Activated T-cell treated with anti-CD3 and anti-CD28 coated beads, Interleukin-2, amount 50 U/mL, for 4 hours (primary cell): ENCODE results near the gene NUP35. TPM values are rescaled to one million over a fixed set of nuclear protein-coding genes. Genes with fewer than 3 reads are reported as not detected.

Source experiments
- ATAC-seq, 2 donors: fragments of 200-7000 bp; cut with Tn5 transposase; one replicate each; pipeline ENCODE4 v1.10.0; 2021
- DNase-seq: peaks from one replicate; pipeline ENCODE4 v3.0.0-alpha.2; 2020
- H3K27me3 Mint-ChIP-seq: one replicate; pipeline ENCODE4 v1.8.0; 2021; ENCODE audit warnings: low read depth, mixed read lengths
- H3K36me3 Mint-ChIP-seq: one replicate; pipeline ENCODE4 v1.8.0; 2022; ENCODE audit warnings: mixed read lengths; ENCODE audit not compliant: insufficient read depth
- H3K4me1 Mint-ChIP-seq: one replicate; pipeline ENCODE4 v1.8.0; 2021; ENCODE audit warnings: low read depth, mixed read lengths
- H3K4me3 Mint-ChIP-seq: one replicate; pipeline ENCODE4 v1.8.0; 2021; ENCODE audit warnings: mild to moderate bottlenecking, moderate library complexity, mixed read lengths
- H3K9me3 Mint-ChIP-seq: one replicate; pipeline ENCODE4 v1.8.0; 2021; ENCODE audit warnings: mixed read lengths
- total RNA-seq, 3 donors: library from RNA; stranded (reverse); gene quantifications; one replicate each; pipeline ENCODE4 v1.2.1, GENCODE V29; 2021

Gene NUP35, protein sequence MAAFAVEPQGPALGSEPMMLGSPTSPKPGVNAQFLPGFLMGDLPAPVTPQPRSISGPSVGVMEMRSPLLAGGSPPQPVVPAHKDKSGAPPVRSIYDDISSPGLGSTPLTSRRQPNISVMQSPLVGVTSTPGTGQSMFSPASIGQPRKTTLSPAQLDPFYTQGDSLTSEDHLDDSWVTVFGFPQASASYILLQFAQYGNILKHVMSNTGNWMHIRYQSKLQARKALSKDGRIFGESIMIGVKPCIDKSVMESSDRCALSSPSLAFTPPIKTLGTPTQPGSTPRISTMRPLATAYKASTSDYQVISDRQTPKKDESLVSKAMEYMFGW
- 10 to 100 TPM; 55.0 to 61.9 (median 60.5) TPM for total RNA-seq

GRCh38 chr2:183124222-183124956 lies at the start of gene NUP35:
TSS of gene NUP35 (plus strand) at chr2:183124443. CDS start at chr2:183124458, 15 bp downstream.
- Mint-ChIP-seq H3K27me3 (peaks cover 3% of the 10 kb centered on the region), H3K36me3 (peaks cover 6% of the 10 kb centered on the region), H3K9me3 (no peaks in the 10 kb centered on the region), H3K4me3 (peak within 1 kb of the TSS; percentile 96), H3K4me1 (peaks cover 31% of the 10 kb centered on the region)
- ATAC-seq (peak; percentile 95), DNase-seq (peak; percentile 79)

DNA sequence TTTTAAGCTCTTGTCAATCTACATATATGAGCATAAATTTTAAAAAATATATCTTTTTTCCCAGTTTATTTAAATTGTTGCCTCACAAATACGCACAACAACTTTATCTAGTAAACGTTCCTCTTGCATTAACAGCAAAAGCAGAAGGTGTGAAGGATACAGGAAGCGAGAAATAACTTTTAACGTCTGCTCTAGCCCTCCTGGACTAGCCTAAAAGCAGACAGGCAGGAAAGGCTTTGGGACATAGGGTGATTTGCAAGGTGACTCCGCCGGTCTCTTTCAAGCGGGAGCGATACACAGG lies 46.1 kb upstream of the NUP35 start:
- H3K27me3 Mint-ChIP-seq: no peaks in the 10 kb centered on the region
- ATAC-seq (peak; percentile 38 to 39), DNase-seq (no peak)
- no peaks in the 10 kb centered on the region for H3K36me3 Mint-ChIP-seq
- no peaks in the 10 kb centered on the region for H3K9me3 Mint-ChIP-seq
- H3K4me3 Mint-ChIP-seq: peak overlapping the region; percentile 89
- peaks cover 9% of the 10 kb centered on the region for H3K4me1 Mint-ChIP-seq

DNA sequence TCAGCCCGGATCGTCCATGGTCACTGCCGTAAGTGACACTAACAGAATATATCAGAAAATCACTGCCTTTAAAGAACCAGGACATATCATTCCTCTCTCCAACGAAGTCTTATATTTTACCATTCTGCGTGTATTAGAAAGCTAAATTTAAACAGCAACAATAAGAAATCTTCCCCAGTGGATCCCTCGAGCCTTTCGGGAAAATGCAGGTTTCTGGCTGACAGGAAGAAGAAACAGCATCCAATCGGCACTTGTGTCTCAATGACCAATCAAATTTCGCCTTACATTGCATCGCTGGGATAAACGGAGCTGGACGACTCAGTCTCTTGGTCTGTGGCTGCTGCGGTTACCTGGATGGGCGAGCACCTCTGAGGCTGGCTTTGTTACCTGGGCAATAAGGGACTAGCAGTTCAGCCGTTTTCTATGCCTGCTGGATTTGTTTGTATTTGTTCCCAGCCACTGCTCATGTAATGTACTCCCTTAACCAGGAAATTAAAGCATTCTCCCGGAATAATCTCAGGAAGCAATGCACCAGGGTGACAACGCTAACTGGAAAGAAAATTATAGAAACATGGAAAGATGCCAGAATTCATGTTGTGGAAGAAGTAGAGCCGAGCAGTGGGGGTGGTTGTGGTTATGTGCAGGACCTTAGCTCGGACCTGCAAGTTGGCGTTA lies 45.6 kb upstream of the NUP35 start, which contains the start of gene DUSP19:
TSS of gene DUSP19 (plus strand) at position 284 of the 675 bp plus-strand sequence. CDS start at position 471, 187 bp downstream.
- Mint-ChIP-seq H3K27me3 (no peaks in the 10 kb centered on the region), H3K9me3 (no peaks in the 10 kb centered on the region), H3K4me3 (peak within 1 kb of the TSS; percentile 89), H3K36me3 (no peaks in the 10 kb centered on the region), H3K4me1 (peaks cover 9% of the 10 kb centered on the region)
- peak; percentile 89 to 90 for ATAC-seq
- peak; percentile 80 for DNase-seq

DNA sequence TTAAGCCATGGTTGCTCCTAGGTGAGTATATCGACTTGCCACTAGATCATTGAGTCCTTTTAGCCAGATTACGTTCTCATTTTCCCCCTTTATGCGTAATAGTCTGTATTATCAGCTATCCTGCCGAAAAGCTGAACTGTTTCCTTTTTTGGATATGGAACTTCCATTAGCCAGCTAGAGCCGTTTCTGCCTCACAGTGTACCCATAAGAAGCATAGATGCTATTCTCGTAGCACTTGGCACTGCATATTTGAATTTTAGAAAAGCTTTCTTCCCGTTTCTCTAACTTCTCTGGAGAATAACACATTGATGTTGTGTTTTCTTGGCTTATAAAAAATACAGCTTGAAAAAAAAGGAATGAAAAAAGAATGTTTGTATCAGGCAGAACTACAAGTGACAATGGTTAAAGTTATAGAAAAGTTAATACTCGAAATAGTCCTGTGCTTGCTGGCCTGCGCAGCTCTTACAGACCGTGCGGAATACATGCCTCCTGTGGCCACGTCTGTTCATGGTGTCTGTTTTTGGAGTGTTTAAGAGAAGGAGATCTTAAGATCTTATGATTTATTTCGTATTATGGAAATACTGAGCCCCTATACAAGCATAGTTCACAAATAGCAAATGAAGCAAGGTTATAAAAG lies 45.0 kb upstream of the NUP35 start:
- Mint-ChIP-seq H3K4me1 (peaks cover 9% of the 10 kb centered on the region), H3K36me3 (no peaks in the 10 kb centered on the region), H3K9me3 (no peaks in the 10 kb centered on the region), H3K27me3 (no peaks in the 10 kb centered on the region), H3K4me3 (peak overlapping the region; percentile 89)
- ATAC-seq: peak; percentile 21 to 35
- no peak for DNase-seq

GRCh38 chr2:183081911-183082310 lies 42.3 kb upstream of the NUP35 start:
- Mint-ChIP-seq H3K36me3 (no peaks in the 10 kb centered on the region), H3K4me1 (peaks cover 9% of the 10 kb centered on the region), H3K4me3 (no peak overlapping the region), H3K27me3 (no peaks in the 10 kb centered on the region), H3K9me3 (no peaks in the 10 kb centered on the region)
- DNase-seq (no peak), ATAC-seq (no peak)

- H3K27me3 Mint-ChIP-seq: no peaks in the 10 kb centered on the region
- no peak for ATAC-seq
- H3K4me1 Mint-ChIP-seq: no peaks in the 10 kb centered on the region
- peaks cover 6% of the 10 kb centered on the region for H3K36me3 Mint-ChIP-seq
- H3K9me3 Mint-ChIP-seq: no peaks in the 10 kb centered on the region
- H3K4me3 Mint-ChIP-seq: no peak overlapping the region
- DNase-seq: no peak
Observed at GRCh38 chr2:183088061-183088460, 36.2 kb upstream of the NUP35 start.

GRCh38 chr2:183089192-183089851 lies 34.9 kb upstream of the NUP35 start:
- no peak for DNase-seq
- no peaks in the 10 kb centered on the region for H3K27me3 Mint-ChIP-seq
- no peak overlapping the region for H3K4me3 Mint-ChIP-seq
- H3K9me3 Mint-ChIP-seq: no peaks in the 10 kb centered on the region
- H3K36me3 Mint-ChIP-seq: peaks cover 6% of the 10 kb centered on the region
- ATAC-seq: no peak
- H3K4me1 Mint-ChIP-seq: no peaks in the 10 kb centered on the region

DNA sequence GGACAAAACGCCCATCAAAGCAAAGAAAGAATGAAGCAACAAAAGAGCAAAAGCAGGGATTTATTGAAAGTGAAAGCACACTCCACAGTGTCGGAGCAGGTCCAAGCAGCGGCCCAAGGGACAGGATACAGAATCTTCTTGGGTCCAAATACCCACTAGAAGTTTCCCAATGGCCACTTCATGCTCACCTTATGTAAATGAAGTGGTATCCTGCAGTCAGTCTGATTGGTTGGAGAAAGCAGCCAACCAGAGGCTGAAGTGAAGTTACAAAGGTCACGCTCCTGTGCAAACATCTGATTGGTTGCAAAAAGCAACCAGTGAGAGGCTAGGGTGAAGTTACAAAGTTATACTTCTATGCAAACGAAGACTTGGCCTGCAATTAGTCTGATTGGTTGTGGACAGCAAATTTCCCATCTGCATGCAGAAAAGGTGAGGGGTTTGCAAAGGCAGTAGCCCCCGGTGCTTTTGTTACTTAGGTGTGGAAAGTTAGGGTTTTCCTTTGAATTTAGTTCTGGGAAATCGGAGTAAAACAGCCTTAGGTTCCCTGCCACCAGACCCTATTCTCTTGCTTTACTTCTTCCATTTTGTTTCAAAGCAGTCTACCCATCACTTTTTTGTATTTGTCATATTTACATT lies 32.8 kb upstream of the NUP35 start:
- Mint-ChIP-seq H3K9me3 (no peaks in the 10 kb centered on the region), H3K36me3 (peaks cover 6% of the 10 kb centered on the region), H3K4me3 (no peak overlapping the region), H3K27me3 (no peaks in the 10 kb centered on the region), H3K4me1 (no peaks in the 10 kb centered on the region)
- DNase-seq (no peak), ATAC-seq (no peak)

- no peak for ATAC-seq
- Mint-ChIP-seq H3K4me1 (no peaks in the 10 kb centered on the region), H3K9me3 (no peaks in the 10 kb centered on the region), H3K4me3 (no peak overlapping the region), H3K27me3 (no peaks in the 10 kb centered on the region), H3K36me3 (peaks cover 8% of the 10 kb centered on the region)
- DNase-seq: no peak
Observed at GRCh38 chr2:183091954-183092345, 32.3 kb upstream of the NUP35 start.

DNA sequence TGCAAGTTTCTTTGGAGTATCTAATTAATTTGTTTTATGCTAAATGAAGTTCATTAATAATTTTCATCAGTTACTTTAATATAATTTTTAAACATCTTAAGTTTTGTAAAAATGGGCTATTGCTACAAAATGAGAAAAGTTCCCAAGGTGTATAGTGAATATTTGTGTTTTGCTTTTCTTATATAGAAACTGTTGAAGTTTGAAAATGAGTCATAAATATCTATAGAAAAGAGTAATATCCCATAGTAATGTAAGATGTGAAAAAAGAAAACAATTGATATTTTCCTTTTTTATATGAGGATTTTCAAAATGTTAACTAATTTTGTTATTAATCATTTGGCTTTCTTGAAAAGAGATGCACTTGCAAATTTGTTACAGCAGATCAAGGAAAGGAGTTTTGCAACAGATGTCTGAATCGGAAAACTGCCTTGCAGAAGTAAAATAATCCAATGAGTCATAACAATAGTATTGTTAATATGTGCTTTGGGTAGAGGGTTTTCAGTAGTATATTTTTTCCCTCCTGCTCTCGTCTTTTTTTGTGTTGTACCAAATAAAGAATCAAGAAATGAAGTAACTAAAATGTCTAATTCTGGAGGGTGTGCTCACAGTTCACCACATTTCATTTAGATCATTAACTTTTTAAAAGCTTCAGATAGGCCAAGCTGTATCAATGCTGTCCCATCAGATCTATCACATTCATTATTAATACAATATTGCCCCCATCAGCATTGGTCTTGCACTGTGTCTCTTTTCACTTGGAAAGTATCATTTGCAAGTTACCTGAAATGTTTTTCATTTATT lies 30.2 kb upstream of the NUP35 start:
- ATAC-seq (no peak), DNase-seq (no peak)
- Mint-ChIP-seq H3K27me3 (no peaks in the 10 kb centered on the region), H3K4me3 (no peak overlapping the region), H3K36me3 (peaks cover 5% of the 10 kb centered on the region), H3K9me3 (no peaks in the 10 kb centered on the region), H3K4me1 (no peaks in the 10 kb centered on the region)

DNA sequence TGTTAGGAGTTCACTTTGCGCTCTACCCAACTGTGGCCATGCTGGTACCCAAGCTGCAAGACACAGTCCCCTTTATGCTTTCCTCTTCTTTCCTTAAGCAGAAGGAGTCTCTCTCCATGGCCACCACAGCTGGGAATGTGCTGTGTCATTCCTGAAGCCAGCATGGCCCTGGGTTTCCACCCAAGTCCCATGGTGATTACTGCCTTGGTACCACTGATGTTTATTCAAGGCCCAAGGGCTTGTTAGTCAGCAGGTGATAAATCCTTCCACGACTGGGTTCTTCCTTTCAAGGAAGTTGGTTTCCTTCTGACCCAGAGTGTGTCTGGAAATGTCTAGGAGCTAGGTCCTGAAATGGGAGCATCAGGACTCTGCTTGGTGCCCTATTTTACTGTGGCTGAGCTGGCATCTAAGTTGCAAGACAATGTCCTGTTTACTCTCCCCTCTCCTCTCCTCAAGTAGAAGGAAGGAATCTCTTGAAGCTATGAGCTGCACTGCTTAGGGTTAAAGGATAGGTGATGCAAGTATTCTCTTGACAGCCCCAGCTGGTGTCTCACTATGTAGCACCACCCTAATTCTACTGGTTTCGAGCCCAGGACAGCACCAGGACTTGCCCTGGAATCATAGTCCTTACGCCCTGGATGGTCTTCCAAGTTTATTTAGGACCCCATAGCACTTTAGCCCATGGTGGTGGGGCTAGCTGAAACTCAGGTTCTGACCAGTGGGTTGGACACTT lies 18.7 kb upstream of the NUP35 start:
- Mint-ChIP-seq H3K27me3 (peaks cover 6% of the 10 kb centered on the region), H3K9me3 (no peaks in the 10 kb centered on the region), H3K4me1 (no peaks in the 10 kb centered on the region), H3K4me3 (no peak overlapping the region), H3K36me3 (no peaks in the 10 kb centered on the region)
- no peak for ATAC-seq
- no peak for DNase-seq

DNA sequence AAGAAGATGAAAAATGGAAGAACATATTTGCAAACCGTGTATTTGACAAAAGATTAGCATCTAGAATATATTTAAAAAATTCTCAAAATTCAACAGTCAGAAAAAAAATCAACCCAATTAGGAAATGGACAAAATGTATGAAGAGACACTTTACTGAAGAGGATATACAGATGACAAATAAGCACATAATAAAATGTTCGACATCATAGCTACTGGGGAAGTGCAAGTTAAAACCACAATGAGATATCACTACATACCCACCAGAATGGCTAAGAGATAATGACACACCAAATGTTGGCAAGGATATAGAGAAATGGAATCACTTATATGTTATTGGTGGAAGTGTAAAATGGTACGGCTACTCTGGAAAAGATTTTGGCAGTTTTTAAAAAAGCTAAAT lies 11.7 kb upstream of the NUP35 start:
- DNase-seq (no peak), ATAC-seq (no peak)
- H3K4me3 Mint-ChIP-seq: no peak overlapping the region
- peaks cover 12% of the 10 kb centered on the region for H3K27me3 Mint-ChIP-seq
- no peaks in the 10 kb centered on the region for H3K9me3 Mint-ChIP-seq
- H3K4me1 Mint-ChIP-seq: no peaks in the 10 kb centered on the region
- H3K36me3 Mint-ChIP-seq: no peaks in the 10 kb centered on the region
